MM.1S (cell line): ENCODE measurements around the gene FRS3.

Source experiments
- CTCF ChIP-seq: fragments of 300-600 bp; sonication (generic); IDR thresholded peaks from 2 replicates; pipeline ENCODE4 v1.5.1; 2016; ENCODE audit warnings: antibody characterized with exemption, low read length, mixed read lengths
- EZH2 ChIP-seq: fragments of 300-600 bp; sonication (generic); optimal IDR thresholded peaks from 2 replicates; pipeline ENCODE3; 2017; ENCODE audit warnings: low read depth, mild to moderate bottlenecking, antibody characterized with exemption, low read length, mixed read lengths
- EZH2phosphoT487 ChIP-seq: fragments of 300-600 bp; sonication (generic); IDR thresholded peaks from 2 replicates; pipeline ENCODE4 v1.6.1; 2018; ENCODE audit warnings: antibody characterized with exemption, low read length

- TF ChIP-seq CTCF (no peak), EZH2 (no peak), EZH2phosphoT487 (no peak)
Observed at GRCh38 chr6:41737591-41738130, 42.0 kb downstream of the FRS3 start.
